HG02970 (cell line): ENCODE results near the gene BGLAP.

Experiments
- ATAC-seq: cut with Tn5 transposase; IDR thresholded peaks from one replicate; pipeline ENCODE4 v1.9.1; 2021; ENCODE audit warnings: mild to moderate bottlenecking, moderate library complexity, moderate number of reproducible peaks; ENCODE audit not compliant: unreplicated experiment, low FRiP score

The BGLAP gene

DNA sequence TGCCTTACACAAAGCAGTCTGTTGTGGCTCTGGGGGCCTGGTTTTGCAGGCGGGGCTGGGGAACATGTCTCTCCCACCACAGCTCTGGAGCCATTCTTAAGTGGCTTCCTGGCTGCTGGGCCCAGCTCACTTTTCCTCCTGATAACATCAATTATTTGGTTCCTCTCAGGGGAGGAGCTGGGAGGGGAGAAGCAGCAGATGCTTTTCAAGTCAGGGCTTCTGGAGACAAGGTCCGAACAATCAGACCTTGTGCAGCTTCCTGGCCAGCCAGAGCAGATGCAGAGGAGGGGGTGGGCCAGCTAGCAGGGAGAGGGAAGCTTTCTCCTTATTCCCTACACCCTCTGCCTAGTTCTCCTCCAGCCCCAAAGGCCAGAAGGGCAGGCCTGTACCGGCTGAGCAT lies 9.5 kb downstream of the BGLAP start:
- ATAC-seq: no peak

GRCh38 chr1:156253634-156254033 lies 11.7 kb downstream of the BGLAP start:
- no peak for ATAC-seq

GRCh38 chr1:156257711-156258110 lies 15.7 kb downstream of the BGLAP start:
- no peak for ATAC-seq

DNA sequence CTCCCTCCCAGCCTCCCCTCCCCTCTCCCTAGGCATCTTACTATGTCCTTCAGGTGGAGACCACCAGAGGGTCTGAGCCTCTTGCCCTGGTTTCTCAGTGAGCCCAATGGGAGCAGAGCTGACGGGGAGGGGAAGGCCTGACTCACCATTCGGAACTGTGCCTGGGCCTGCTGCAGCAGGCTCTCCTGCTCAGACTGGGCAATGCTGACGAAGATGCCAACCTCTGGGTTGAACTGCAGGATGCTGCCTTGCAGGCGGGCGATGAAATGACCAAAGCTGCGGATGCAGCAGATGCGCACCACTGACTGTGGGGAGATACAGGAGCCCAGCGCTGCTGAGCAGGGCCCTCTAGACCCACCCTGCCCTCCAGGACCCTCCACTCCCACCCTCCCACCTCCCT lies 16.9 kb downstream of the BGLAP start:
- ATAC-seq: no peak

DNA sequence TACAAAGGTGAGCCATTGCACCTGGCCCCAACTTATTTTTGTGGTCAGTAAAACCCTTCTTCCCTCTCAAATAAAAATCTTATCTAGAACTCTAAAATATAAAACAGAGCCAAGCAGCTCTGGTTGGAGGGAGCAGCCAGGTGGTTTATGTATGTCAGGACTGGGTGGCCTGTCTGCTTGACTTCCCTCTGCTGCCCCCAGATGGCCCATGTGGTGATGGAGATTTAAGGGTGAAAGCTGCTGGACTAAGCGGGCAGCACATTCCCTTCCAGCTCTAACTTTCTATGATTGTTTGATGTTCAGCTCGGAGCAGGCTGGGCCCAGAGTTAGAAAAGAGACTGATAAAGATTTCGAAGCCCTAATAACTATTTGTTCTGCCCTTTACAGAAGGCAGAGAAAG lies 17.8 kb downstream of the BGLAP start:
- ATAC-seq: no peak

- ATAC-seq: no peak
Observed at GRCh38 chr1:156260896-156261295, 18.9 kb downstream of the BGLAP start.

DNA sequence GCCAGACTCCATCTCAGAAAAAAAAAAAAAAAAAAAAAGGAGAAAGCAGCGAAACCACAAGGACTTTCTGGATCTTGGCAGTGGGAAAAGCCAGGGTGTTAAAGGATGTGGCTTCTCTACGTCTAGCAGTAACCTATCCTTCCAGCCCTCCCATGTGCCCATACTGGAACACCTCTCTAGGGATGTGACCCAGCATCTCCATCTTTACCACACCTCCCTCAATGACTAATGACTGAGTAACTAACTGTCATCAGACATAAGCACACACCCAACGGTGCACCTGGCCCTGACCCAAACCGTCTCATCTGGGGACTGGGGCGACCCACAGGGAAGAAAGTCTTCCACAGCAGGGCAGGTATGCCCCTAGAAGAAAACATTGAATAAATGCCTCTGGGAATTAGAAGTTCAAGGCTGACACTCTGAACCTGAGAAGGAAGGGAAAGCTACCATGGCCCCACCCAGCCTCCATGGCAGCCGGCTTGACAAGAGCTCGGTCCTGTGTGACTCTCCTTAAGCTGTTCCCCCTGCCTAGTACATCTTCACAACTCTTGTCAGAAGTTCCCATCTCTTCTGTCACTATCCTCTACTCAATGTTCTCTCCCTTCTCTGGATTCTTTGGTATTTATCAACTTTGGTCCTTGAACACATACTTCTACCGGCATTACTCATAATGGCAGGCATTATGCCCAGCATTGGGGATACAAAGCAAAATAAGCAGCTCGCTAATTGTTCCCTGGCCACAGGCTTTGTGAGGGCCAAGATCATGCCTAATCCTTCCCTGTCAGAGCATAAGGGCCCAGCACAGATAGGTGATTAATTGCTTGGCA lies 20.7 kb downstream of the BGLAP start:
- ATAC-seq: no peak

GRCh38 chr1:156263288-156263655 lies 21.3 kb downstream of the BGLAP start:
- ATAC-seq: no peak

DNA sequence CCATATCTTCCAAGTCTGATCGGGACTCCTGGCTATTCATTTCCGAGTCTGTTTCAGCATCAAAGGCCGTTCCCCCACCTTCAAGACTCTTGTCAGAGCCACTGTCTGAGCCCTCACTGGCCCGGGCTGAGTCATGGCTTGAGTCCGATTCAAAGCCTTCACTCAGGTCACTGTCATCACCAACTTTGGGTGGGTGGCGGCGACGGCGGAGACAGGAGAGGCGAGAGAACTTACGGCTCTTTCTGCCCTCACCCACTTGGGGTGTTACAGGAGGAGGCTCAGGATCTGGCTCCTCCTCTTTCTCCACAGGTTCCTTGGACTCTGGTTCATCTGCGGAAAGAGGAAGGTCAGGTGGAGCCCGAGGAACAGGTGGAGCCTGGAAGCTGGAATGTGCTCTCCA lies 24.1 kb downstream of the BGLAP start:
- ATAC-seq: no peak

DNA sequence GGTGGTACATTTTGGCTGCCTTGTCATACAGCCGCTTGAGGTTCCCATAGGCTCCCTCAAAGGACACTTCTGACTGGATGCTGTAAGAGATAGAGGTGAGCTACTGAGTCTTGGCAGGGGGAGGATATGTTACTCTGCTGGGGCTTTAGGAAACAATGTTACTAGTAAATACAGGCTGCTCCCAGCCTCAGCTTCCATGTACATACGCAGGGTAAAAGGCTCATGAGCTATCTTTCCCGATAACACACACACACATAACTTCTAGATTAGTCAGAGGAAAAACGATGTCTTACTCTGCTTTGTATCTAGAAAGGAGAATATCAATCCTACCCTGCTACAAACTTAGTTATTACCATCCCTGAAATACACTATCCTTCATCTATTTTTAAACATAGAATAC lies 26.4 kb downstream of the BGLAP start:
- ATAC-seq: no peak

- no peak for ATAC-seq
Observed at GRCh38 chr1:156270314-156270713, 28.3 kb downstream of the BGLAP start.

DNA sequence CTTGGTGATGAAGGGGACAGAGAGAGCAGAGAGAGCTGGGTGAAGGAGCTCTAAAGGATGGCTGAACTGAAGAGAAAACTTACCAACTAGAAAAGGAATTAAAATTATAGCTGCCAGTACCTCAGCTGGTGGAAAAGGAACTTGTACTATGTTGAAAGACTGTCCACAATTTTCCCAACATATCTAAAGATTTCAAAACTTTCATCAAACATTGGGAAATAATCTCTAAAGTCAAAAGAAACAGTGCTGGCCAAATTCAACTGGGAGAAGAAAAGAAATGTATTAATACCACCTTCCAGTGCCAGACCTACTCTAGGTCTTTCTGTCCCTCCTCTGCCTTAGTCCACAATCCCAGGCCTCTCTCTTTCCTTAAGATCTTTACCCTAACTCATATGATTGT lies 34.5 kb downstream of the BGLAP start:
- ATAC-seq: no peak

DNA sequence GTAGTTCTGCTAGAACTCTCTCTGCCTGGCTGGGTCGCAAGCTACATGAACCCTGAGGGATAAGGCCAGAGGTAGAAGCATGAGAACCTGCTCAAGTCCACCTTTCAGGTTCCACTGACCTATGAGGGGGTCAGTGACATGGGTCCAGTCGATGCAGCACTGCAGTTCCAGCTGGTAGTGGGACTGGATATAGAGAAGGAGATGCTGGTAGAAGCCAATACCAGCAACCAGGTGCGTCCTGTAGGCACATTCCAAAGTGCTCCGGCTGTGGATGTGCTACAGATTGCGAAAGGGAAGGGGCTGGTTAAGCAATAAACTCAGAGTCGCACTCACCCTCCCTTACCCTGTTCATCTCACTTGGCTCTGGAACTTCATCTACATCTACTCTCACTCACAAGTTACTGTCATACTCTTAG lies 35.0 kb downstream of the BGLAP start:
- no peak for ATAC-seq

- ATAC-seq: no peak
Observed at GRCh38 chr1:156279837-156280236, 37.9 kb downstream of the BGLAP start.

DNA sequence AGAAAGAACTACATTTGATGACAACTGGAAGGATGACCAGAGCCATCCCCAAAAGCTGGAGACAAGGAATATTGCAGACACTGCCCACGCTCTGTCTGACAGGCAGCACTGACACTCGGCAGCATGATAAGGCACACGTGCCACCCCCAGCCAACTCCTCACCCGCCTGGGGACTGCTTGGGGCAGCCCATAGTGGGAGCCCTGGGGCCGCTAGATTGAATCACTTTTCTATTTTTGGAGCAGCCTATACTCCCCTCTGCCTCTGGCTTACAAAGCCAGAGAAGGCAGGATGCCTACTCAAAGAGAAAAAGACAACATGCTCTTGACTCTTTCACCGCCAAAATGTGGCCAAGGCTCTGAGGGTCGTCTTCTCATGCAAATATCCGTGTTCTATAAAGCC lies 39.3 kb downstream of the BGLAP start:
- no peak for ATAC-seq

DNA sequence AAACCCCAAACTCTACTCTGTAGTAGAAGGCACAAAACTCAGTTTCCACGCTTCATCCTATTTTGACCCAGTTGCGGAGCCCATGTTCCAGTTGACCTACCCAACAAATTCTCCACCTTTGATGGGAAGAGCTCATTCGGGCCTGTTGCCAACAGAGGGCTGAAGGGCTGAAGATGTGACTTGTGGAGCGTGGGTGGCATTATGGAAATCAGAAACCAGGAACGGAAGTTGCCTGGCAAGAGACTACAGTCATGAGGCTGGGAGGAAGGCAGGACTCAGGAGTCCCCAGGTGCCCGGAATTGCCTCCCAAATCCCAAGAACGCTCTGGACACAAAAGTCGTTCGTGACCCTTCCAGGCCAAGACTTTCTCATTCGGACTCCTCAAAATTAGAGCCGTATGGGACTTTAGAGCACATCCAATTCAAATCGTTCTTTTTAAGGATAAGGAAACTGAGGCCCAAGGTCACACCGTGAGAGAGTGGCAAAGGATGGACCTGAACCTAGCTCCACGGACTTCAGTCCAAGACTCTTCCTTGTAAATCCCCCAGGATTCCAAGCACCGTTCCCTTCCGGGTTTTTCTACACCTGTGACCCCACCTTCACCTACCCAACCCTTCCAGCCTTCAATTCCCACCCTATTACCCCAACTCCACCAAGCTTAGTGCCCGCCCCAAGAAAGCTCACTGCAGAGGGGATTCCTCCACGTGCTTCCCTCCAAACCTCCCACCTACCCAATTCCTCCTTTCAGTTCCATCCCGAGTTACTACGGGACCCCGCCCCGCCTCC lies 39.9 kb downstream of the BGLAP start:
- peak; percentile 14 for ATAC-seq

DNA sequence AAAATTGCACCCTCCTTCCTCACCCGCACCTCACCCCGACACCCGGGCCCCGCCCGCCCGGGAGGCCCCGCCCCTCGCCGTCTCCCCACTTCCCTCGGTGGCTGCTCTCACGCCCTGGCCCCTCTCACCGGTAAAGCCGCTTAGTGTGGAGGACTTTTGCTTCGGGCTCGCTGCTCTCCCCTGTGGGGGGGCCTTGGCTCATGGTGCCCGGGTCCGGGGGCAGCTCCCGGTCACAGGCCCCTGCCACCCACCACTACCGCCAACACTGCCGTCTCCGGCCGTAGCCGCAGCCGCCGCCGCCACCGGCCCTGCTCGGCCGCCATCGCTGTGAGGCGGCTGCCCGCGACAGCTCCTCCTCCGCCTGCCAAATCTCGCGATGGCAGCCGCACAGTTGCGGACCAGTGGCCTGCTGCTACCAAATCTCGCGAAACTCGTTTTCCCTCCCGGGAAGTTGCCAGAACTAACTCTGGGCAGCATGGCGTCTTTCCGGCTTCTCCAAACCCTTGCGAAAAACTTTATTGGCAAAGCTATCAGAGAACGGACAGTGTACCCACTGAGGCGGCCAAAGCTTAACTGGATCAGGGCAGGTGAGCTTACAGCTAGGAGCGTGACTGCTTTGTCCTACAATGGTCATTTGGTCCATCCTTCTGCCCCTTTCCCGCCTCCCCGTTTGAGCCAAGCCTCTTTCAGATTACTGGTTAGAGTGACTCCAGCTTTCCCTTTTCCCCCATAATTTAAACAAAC lies 40.7 kb downstream of the BGLAP start, which contains the start of gene SMG5:
TSS of gene SMG5 (minus strand) at position 347 of the 744 bp plus-strand sequence. CDS start at position 202, 145 bp downstream.
- ATAC-seq: peak; percentile 72

DNA sequence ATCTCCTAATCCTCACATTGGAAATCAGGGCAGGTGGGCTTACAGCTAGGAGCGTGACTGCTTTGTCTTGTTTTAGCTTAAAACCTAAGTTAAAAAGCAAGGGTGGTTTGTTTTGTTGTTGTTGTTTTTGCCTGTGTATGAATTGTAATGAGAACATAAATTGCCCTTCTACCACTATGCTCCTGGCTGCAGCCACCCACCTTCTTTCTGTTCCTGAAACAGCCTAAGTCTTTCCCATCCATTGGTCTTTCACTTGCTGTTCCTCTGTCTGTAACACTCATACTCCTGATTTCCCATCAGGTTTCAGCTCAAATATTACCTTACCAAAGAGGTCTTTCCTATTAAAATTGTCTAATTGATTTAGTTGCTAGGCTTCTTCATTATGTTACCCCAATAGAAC lies 41.5 kb downstream of the BGLAP start:
- ATAC-seq: no peak

DNA sequence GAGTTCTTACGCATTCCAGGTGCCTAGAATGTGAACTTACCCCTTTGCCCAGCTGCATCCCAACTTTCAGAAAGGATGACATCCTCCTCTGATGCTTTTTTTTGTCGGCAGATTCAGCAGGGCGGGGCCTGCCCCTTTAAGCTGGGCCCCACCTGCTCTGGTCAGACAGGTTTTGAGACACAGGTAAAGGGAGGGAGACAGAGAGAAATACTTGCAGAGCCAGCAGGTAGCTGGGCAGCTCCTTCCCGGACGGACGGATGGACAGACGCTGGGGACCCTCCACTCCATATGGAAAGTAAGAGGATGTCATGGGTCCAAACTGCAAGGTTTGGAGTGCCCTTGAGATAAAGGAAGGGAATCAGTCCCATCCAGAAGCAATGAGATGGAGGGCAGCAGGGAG lies 42.1 kb downstream of the BGLAP start, which contains the start of gene TMEM79:
TSS of gene TMEM79 (plus strand) at position 214 of the 400 bp plus-strand sequence. CDS start 902 bp downstream, outside the sequence.
- no peak for ATAC-seq

GRCh38 chr1:156284757-156285156 lies 42.8 kb downstream of the BGLAP start:
- no peak for ATAC-seq

DNA sequence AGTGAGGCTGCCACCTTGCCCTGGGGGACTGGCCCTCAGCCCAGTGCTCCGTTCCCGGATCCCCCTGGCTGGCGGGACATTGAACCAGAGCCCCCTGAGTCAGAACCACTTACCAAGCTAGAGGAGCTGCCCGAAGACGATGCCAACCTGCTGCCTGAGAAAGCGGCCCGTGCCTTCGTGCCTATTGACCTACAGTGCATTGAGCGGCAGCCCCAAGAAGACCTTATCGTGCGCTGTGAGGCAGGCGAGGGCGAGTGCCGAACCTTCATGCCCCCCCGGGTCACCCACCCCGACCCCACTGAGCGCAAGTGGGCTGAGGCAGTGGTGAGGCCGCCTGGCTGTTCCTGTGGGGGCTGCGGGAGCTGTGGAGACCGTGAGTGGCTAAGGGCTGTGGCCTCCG lies 43.5 kb downstream of the BGLAP start:
- ATAC-seq: no peak
